ENCODE measurements around the gene LIPF. TPM values are rescaled to one million over a fixed set of nuclear protein-coding genes. Genes with fewer than 3 reads are reported as not detected.

Gene LIPF
- total RNA-seq, 1 experiment from 2014 or later, result not detected

GRCh38 chr10:88668465-88668864 is 4.2 kb downstream of the LIPF start:
- Histone ChIP-seq H3K27ac (ENCODE audit: insufficient read length, low read depth, low read length) (no peak overlapping the region), H2BK12ac (ENCODE audit: insufficient read length, low read depth, low read length) (no peak overlapping the region), H3K4me1 (ENCODE audit: insufficient read depth, low read length) (no peaks in the 10 kb centered on the region), H4K91ac (ENCODE audit: insufficient read length, low read depth, low read length) (no peak overlapping the region), H3K56ac (ENCODE audit: insufficient read length, low read depth, low read length) (no peak overlapping the region), H3K14ac (ENCODE audit: insufficient read depth, low read length) (no peak overlapping the region), H3K27me3 (ENCODE audit: insufficient read depth, low read length) (no peaks in the 10 kb centered on the region), H3K23me2 (ENCODE audit: insufficient read length, low read depth, low read length, poor library complexity, severe bottlenecking) (no peaks in the 10 kb centered on the region), H3K9ac (ENCODE audit: extremely low read depth, insufficient read length, low read length) (no peak overlapping the region), H2AFZ (ENCODE audit: low read length) (no peak overlapping the region), H3T11ph (ENCODE audit: low read length) (no peak overlapping the region), H3K79me2 (ENCODE audit: insufficient read depth, low read length) (no peaks in the 10 kb centered on the region), H4K8ac (replicated peaks; ENCODE audit: insufficient read length, low read depth, low read length) (no peak overlapping the region), H2BK5ac (ENCODE audit: insufficient read length, low read length) (no peak overlapping the region), H3K4ac (ENCODE audit: low read depth, low read length) (no peak overlapping the region), H2BK20ac (ENCODE audit: low read depth, low read length, poor library complexity, severe bottlenecking) (no peak overlapping the region), H4K5ac (ENCODE audit: insufficient read length, low read depth, low read length) (no peak overlapping the region), H3K18ac (ENCODE audit: insufficient read length, low read depth, low read length) (no peak overlapping the region), H2BK120ac (ENCODE audit: low read depth, low read length, poor library complexity, severe bottlenecking) (no peak overlapping the region), H3K23ac (ENCODE audit: insufficient read length, low read depth, low read length) (no peak overlapping the region), H2BK15ac (ENCODE audit: low read depth, low read length) (no peak overlapping the region), H4K20me1 (ENCODE audit: control insufficient read depth, insufficient read depth, insufficient read length) (no peaks in the 10 kb centered on the region), H2AK5ac (ENCODE audit: insufficient read length, low read length) (no peak overlapping the region), H3K4me2 (ENCODE audit: insufficient read depth, insufficient read length, low read length) (no peak overlapping the region), H3K79me1 (ENCODE audit: insufficient read depth, low read depth, low read length, poor library complexity, severe bottlenecking) (no peaks in the 10 kb centered on the region), H3K9me3 (ENCODE audit: control insufficient read depth, low read depth, low read length) (no peaks in the 10 kb centered on the region)
- no CpG with 5 or more reads among the region's 1 CpG for WGBS (ENCODE audit: extremely low coverage, insufficient read length, low lambda C conversion rate)
- Mint-ChIP-seq H3K9me3 (no peaks in the 10 kb centered on the region), H3K27me3 (ENCODE audit: low read depth) (no peaks in the 10 kb centered on the region), H3K27ac (no peak overlapping the region), H3K4me3 (no peak overlapping the region), H3K4me1 (no peaks in the 10 kb centered on the region), H3K36me3 (ENCODE audit: insufficient read depth in 1 of 3, low read depth in 3 of 3) (no peaks in the 10 kb centered on the region)
- no peak for TF ChIP-seq CTCF (conservative IDR thresholded peaks at IDR 0.05)
- DNase-seq, result no peak
